ENCODE data around the gene MYL7. TPM values are rescaled to one million over a fixed set of nuclear protein-coding genes. Genes with fewer than 3 reads are reported as not detected.

The MYL7 gene
- total and polyA plus RNA-seq, 2 experiments from 2014 or later = 4.8 TPM; not detected in 1

DNA sequence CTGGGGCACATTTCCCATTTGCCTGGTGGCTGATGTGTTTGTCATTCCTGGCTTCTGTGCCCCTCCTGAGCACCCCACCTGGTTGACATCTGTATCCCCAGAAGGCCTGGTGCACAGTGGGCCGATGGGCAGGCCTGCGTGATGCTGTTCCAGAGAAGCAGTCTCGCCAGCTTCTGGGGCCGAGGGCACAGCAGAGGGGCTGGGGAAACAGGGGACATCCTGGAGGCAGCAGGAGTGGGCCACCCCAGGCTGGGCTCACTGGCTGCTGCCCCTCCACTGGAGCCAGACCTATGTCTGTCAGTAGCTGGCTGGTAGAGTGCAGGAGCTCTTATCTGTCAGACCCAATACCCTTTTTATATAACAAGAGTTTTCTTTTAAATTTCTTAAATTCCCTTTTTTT is 896 bp upstream of the MYL7 start:
- DNase-seq (ENCODE audit: low spot score) = no peak
- H3K4me2 ChIP-seq = no peak overlapping the region
- no peaks in the 10 kb centered on the region for H3K79me2 ChIP-seq (replicated peaks; ENCODE audit: insufficient read depth)
- no peak overlapping the region for H3K27ac ChIP-seq (ENCODE audit: low read depth)
- H4K20me1 ChIP-seq (replicated peaks; ENCODE audit: insufficient read depth) = no peaks in the 10 kb centered on the region
- H3K36me3 ChIP-seq (ENCODE audit: insufficient read depth) = no peaks in the 10 kb centered on the region
- no peak overlapping the region for H3K4me3 ChIP-seq
- H3K4me1 ChIP-seq (ENCODE audit: insufficient read depth) = peaks cover 6% of the 10 kb centered on the region
- TF ChIP-seq CREB1 (CRISPR knock-in tag; IDR thresholded peaks at IDR 0.05; ENCODE audit: low read depth) (no peak), STAT1 (IDR thresholded peaks at IDR 0.05; ENCODE audit: unreplicated experiment) (no peak), EZH2phosphoT487 (IDR thresholded peaks at IDR 0.05; ENCODE audit: unreplicated experiment) (no peak), ZNF114 (CRISPR knock-in tag; IDR thresholded peaks at IDR 0.05) (no peak), ZNF462 (CRISPR knock-in tag; IDR thresholded peaks at IDR 0.05) (no peak), REST (IDR thresholded peaks at IDR 0.05; ENCODE audit: unreplicated experiment) (no peak), NANOG (IDR thresholded peaks at IDR 0.05; ENCODE audit: borderline replicate concordance) (no peak), JUNB (IDR thresholded peaks at IDR 0.05; ENCODE audit: unreplicated experiment) (no peak), CTCF (conservative IDR thresholded peaks at IDR 0.05; ENCODE audit: low read depth in 2 of 2) (no peak), EZH2 (IDR thresholded peaks at IDR 0.05; ENCODE audit: low read depth, unreplicated experiment) (no peak), ZNF331 (CRISPR knock-in tag; IDR thresholded peaks at IDR 0.05; ENCODE audit: low read depth) (no peak), POLR2AphosphoS5 (IDR thresholded peaks at IDR 0.05; ENCODE audit: low read depth) (no peak)
- TF ChIP-seq, protein P1, sequence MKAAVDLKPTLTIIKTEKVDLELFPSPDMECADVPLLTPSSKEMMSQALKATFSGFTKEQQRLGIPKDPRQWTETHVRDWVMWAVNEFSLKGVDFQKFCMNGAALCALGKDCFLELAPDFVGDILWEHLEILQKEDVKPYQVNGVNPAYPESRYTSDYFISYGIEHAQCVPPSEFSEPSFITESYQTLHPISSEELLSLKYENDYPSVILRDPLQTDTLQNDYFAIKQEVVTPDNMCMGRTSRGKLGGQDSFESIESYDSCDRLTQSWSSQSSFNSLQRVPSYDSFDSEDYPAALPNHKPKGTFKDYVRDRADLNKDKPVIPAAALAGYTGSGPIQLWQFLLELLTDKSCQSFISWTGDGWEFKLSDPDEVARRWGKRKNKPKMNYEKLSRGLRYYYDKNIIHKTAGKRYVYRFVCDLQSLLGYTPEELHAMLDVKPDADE (IDR thresholded peaks at IDR 0.05) = no peak
- H2AFZ ChIP-seq = no peak overlapping the region
- peaks cover 29% of the 10 kb centered on the region for H3K27me3 ChIP-seq (ENCODE audit: insufficient read depth)
- H3K9me2 ChIP-seq (ENCODE audit: insufficient read depth) = no peaks in the 10 kb centered on the region
- no peak for ATAC-seq
- H3K27ac Mint-ChIP-seq = no peak overlapping the region
- no peaks in the 10 kb centered on the region for H3K36me3 Mint-ChIP-seq (ENCODE audit: low read depth)
- no peaks in the 10 kb centered on the region for H3K9me3 Mint-ChIP-seq
- H3K27me3 Mint-ChIP-seq (ENCODE audit: insufficient read depth, low read depth, poor library complexity) = peaks cover 36% of the 10 kb centered on the region
- peaks cover 11% of the 10 kb centered on the region for H3K4me1 Mint-ChIP-seq
- no peaks in the 10 kb centered on the region for H3F3A ChIP-seq (replicated peaks; ENCODE audit: low read depth)
- H3K4me3 Mint-ChIP-seq = no peak overlapping the region
